HG02981 (cell line): ENCODE measurements around the gene SOX15.
A peak's percentile ranks its signal among the peaks of the same experiment; 100 is the strongest.
"Not testable (repeated sequence)": the region's sequence is repeated elsewhere in the genome, so short reads cannot be mapped to it uniquely, and the experiment has no call there.

Source experiments
- ATAC-seq: cut with Tn5 transposase; IDR thresholded peaks from one replicate; pipeline ENCODE4 v1.9.1; 2021; ENCODE audit warnings: mild to moderate bottlenecking, moderate library complexity; ENCODE audit not compliant: unreplicated experiment

Gene SOX15

GRCh38 chr17:7589891-7590691 is at the start of gene SOX15:
SOX15 (minus strand) TSS chr17:7590094; CDS start chr17:7589676, 418 bp downstream.
- no peak for ATAC-seq

- ATAC-seq: no peak
These were observed 46.3 kb upstream of the SOX15 start for GRCh38 chr17:7636163-7636562.

GRCh38 chr17:7634384-7634783 is 44.5 kb upstream of the SOX15 start:
- no peak for ATAC-seq

- ATAC-seq: no peak
These were observed 43.2 kb upstream of the SOX15 start for GRCh38 chr17:7633093-7633492.

GRCh38 chr17:7632492-7632894 is 42.6 kb upstream of the SOX15 start:
- ATAC-seq: no peak

GRCh38 chr17:7631398-7632380 is 41.8 kb upstream of the SOX15 start:
- ATAC-seq: no peak

GRCh38 chr17:7629939-7630571 is 40.2 kb upstream of the SOX15 start, which contains the start of gene SHBG:
SHBG (plus strand) TSS chr17:7630135; CDS start chr17:7630173, 38 bp downstream.
- no peak for ATAC-seq

GRCh38 chr17:7627250-7628121 is 37.6 kb upstream of the SOX15 start, which contains the start of gene SAT2:
SAT2 (minus strand) TSS chr17:7627821; CDS start chr17:7627635, 186 bp downstream.
- peak; percentile 87 for ATAC-seq

GRCh38 chr17:7626956-7627249 is 37.0 kb upstream of the SOX15 start:
- ATAC-seq: no peak

- ATAC-seq: no peak
These were observed 36.4 kb upstream of the SOX15 start for GRCh38 chr17:7626307-7626706.

- not testable (repeated sequence) for ATAC-seq
These were observed 35.9 kb upstream of the SOX15 start for GRCh38 chr17:7625749-7626148.

GRCh38 chr17:7623661-7624060 is 33.8 kb upstream of the SOX15 start:
- ATAC-seq: no peak

- ATAC-seq: no peak
These were observed 30.9 kb upstream of the SOX15 start for GRCh38 chr17:7620835-7621234.

GRCh38 chr17:7618608-7619007 is 28.7 kb upstream of the SOX15 start:
- ATAC-seq: no peak

- no peak for ATAC-seq
These were observed 25.4 kb upstream of the SOX15 start for GRCh38 chr17:7615265-7615747.

GRCh38 chr17:7614425-7615264 is 24.8 kb upstream of the SOX15 start, which contains the start of gene FXR2:
FXR2 (minus strand) TSS chr17:7614897; CDS start chr17:7614532, 365 bp downstream.
- ATAC-seq: peak; percentile 85

GRCh38 chr17:7613769-7614424 is 24.0 kb upstream of the SOX15 start:
- no peak for ATAC-seq

GRCh38 chr17:7612294-7612640 is 22.4 kb upstream of the SOX15 start:
- no peak for ATAC-seq
